DND-41 (cell line): ENCODE results near the gene CTDSPL2.

ENCODE experiments used
- ATAC-seq: fragments of 200-7000 bp; cut with Tn5 transposase; 3 replicates; pipeline ENCODE4 v1.9.1; 2021; ENCODE audit warnings: low read depth; ENCODE audit not compliant: insufficient read depth
- DNase-seq: peaks from one replicate; pipeline ENCODE4 v3.0.0-alpha.2; 2020
- H2AFZ ChIP-seq: 2 replicates; pipeline ENCODE4 v1.6.0; 2012; ENCODE audit warnings: low read depth, low read length
- H3K27ac ChIP-seq: 2 replicates; pipeline ENCODE4 v1.5.1; 2012; ENCODE audit warnings: low read length, inconsistent platforms
- H3K27me3 ChIP-seq: fragments of 200-600 bp; sonication (generic); 2 replicates; pipeline ENCODE4 v1.6.0; 2012; ENCODE audit warnings: low read length, mild to moderate bottlenecking, inconsistent platforms; ENCODE audit not compliant: insufficient read depth, poor library complexity
- H3K36me3 ChIP-seq: 2 replicates; pipeline ENCODE4 v1.5.1; 2012; ENCODE audit warnings: low read length, inconsistent platforms; ENCODE audit not compliant: insufficient read depth
- H3K4me1 ChIP-seq: 2 replicates; pipeline ENCODE4 v1.5.1; 2012; ENCODE audit warnings: mild to moderate bottlenecking, low read length; ENCODE audit not compliant: insufficient read depth
- H3K4me2 ChIP-seq: 2 replicates; pipeline ENCODE4 v1.6.0; 2012; ENCODE audit warnings: mild to moderate bottlenecking, moderate library complexity, low read length, inconsistent platforms; ENCODE audit not compliant: insufficient read depth
- H3K4me3 ChIP-seq, 2 experiments: fragments of 200-600 bp in 1 of 2; shearing (Covaris generic) in 1 of 2; 2 replicates each; pipeline ENCODE4 v1.5.1; 2012 to 2016; ENCODE audit warnings: inconsistent platforms in 2 of 2, low read length in 2 of 2, mild to moderate bottlenecking in 2 of 2, low read depth in 1 of 2, moderate library complexity in 1 of 2
- H3K79me2 ChIP-seq: 2 replicates; pipeline ENCODE4 v1.6.0; 2012; ENCODE audit warnings: low read length, inconsistent platforms; ENCODE audit not compliant: insufficient read depth
- H3K9ac ChIP-seq: 2 replicates; pipeline ENCODE4 v1.6.0; 2012; ENCODE audit warnings: low read depth, mild to moderate bottlenecking, inconsistent platforms, low read length, moderate library complexity
- H3K9me3 ChIP-seq: 2 replicates; pipeline ENCODE4 v1.5.1; 2012; ENCODE audit warnings: low read length, moderate library complexity, mild to moderate bottlenecking, inconsistent platforms; ENCODE audit not compliant: insufficient read depth, severe bottlenecking
- H4K20me1 ChIP-seq: 2 replicates; pipeline ENCODE4 v1.6.0; 2012; ENCODE audit warnings: low read length; ENCODE audit not compliant: insufficient read depth
- CTCF ChIP-seq: IDR thresholded peaks from 2 replicates; pipeline ENCODE4 v1.5.1; 2012; ENCODE audit warnings: borderline replicate concordance, low read length, moderate library complexity, mild to moderate bottlenecking; ENCODE audit not compliant: poor library complexity, severe bottlenecking; ENCODE audit errors: extremely low read depth
- EZH2 ChIP-seq: IDR thresholded peaks from 3 replicates; pipeline ENCODE4 v1.6.1; 2012; ENCODE audit warnings: borderline replicate concordance, low read depth, mild to moderate bottlenecking, moderate library complexity, low read length, inconsistent platforms; ENCODE audit not compliant: severe bottlenecking

CTDSPL2 gene

GRCh38 chr15:44427756-44428724 lies 611 bp downstream of the CTDSPL2 start:
- Histone ChIP-seq H3K36me3 (peaks cover 15% of the 10 kb centered on the region), H4K20me1 (peaks cover 27% of the 10 kb centered on the region), H2AFZ (peak overlapping the region; percentile 87), H3K4me1 (peaks cover 39% of the 10 kb centered on the region), H3K27ac (peak overlapping the region; percentile 99), H3K79me2 (peaks cover 68% of the 10 kb centered on the region), H3K4me2 (peak overlapping the region; percentile 77), H3K9ac (peak overlapping the region; percentile 79), H3K9me3 (no peaks in the 10 kb centered on the region), H3K27me3 (no peaks in the 10 kb centered on the region), H3K4me3 (peak overlapping the region; percentile 72 to 78)
- DNase-seq (no peak), ATAC-seq (peak; percentile 6)
- TF ChIP-seq EZH2 (no peak), CTCF (peak; percentile 30)

GRCh38 chr15:44435893-44436667 lies 8.7 kb downstream of the CTDSPL2 start:
- H3K4me2 ChIP-seq = no peak overlapping the region
- H3K36me3 ChIP-seq = peaks cover 16% of the 10 kb centered on the region
- H4K20me1 ChIP-seq = peaks cover 83% of the 10 kb centered on the region

GRCh38 chr15:44438402-44438801 lies 11.0 kb downstream of the CTDSPL2 start:
- Histone ChIP-seq H3K27ac (no peak overlapping the region), H3K4me1 (peaks cover 5% of the 10 kb centered on the region; the same call in 1 of the 2 replicates), H3K36me3 (peaks cover 3% of the 10 kb centered on the region; the same call in 1 of the 2 replicates), H3K79me2 (peaks cover 99% of the 10 kb centered on the region), H3K9me3 (no peaks in the 10 kb centered on the region), H3K4me2 (no peak overlapping the region), H2AFZ (no peak overlapping the region), H3K4me3 (no peak overlapping the region), H3K9ac (no peak overlapping the region), H3K27me3 (no peaks in the 10 kb centered on the region), H4K20me1 (peaks cover 88% of the 10 kb centered on the region)
- DNase-seq (no peak), ATAC-seq (no peak)
- TF ChIP-seq EZH2 = no peak
- TF ChIP-seq CTCF = no peak

More at GRCh38 chr15:44435893-44436667, 8.7 kb downstream of the CTDSPL2 start:
- Histone ChIP-seq H3K9me3 (no peaks in the 10 kb centered on the region), H3K27me3 (no peaks in the 10 kb centered on the region), H3K9ac (no peak overlapping the region), H3K79me2 (peaks cover 99% of the 10 kb centered on the region), H3K27ac (no peak overlapping the region), H3K4me3 (no peak overlapping the region), H2AFZ (no peak overlapping the region), H3K4me1 (peaks cover 9% of the 10 kb centered on the region; the same call in 1 of the 2 replicates)
- DNase-seq = no peak
- ATAC-seq = no peak
- TF ChIP-seq EZH2 (no peak), CTCF (no peak)
